Fibroblast of the aortic adventitia (primary cell): ENCODE measurements around the gene PARVA. TPM values are rescaled to one million over a fixed set of nuclear protein-coding genes. Genes with fewer than 3 reads are reported as not detected.

Experiments used
- DNase-seq: peaks from one replicate; pipeline ENCODE4 v3.0.0-alpha.2; 2010; ENCODE audit warnings: low read depth
- H3K4me3 ChIP-seq: 2 replicates; pipeline ENCODE4 v1.5.1; 2011; ENCODE audit warnings: low read depth, mild to moderate bottlenecking, control low read depth, low read length, moderate library complexity
- CTCF ChIP-seq: IDR thresholded peaks from 2 replicates; pipeline ENCODE4 v1.5.1; 2011; ENCODE audit warnings: mild to moderate bottlenecking, low read length, control low read depth, inconsistent platforms; ENCODE audit not compliant: insufficient read depth
- total RNA-seq: library from RNA; depleted of rRNA; stranded (reverse); fragments of >200 nt; gene quantifications from 2 replicates; pipeline ENCODE4 v1.2.3, GENCODE V29; 2012; ENCODE audit warnings: low replicate concordance

The PARVA gene
- total RNA-seq, 1 donor = 64.0 TPM

- DNase-seq = peak; percentile 96
- no peak for TF ChIP-seq CTCF
- H3K4me3 ChIP-seq = no peak overlapping the region
These were observed 53.7 kb downstream of the PARVA start for GRCh38 chr11:12430954-12431595.

GRCh38 chr11:12432507-12432906, 55.1 kb downstream of the PARVA start:
- no peak overlapping the region for H3K4me3 ChIP-seq
- TF ChIP-seq CTCF = no peak
- DNase-seq = no peak

- no peak for TF ChIP-seq CTCF
- H3K4me3 ChIP-seq = no peak overlapping the region
- no peak for DNase-seq
These were observed 55.8 kb downstream of the PARVA start for GRCh38 chr11:12433121-12433520.

- no peak for TF ChIP-seq CTCF
- DNase-seq = peak; percentile 91
- H3K4me3 ChIP-seq = no peak overlapping the region
These were observed 56.4 kb downstream of the PARVA start for GRCh38 chr11:12433571-12434324.

GRCh38 chr11:12434325-12434654, 56.9 kb downstream of the PARVA start:
- DNase-seq = no peak
- no peak overlapping the region for H3K4me3 ChIP-seq
- TF ChIP-seq CTCF = no peak

- no peak overlapping the region for H3K4me3 ChIP-seq
- DNase-seq = no peak
- TF ChIP-seq CTCF = no peak
These were observed 57.9 kb downstream of the PARVA start for GRCh38 chr11:12435264-12435663.
